ENCODE data around the gene SCN11A. TPM values are rescaled to one million over a fixed set of nuclear protein-coding genes. Genes with fewer than 3 reads are reported as not detected.

SCN11A gene
- total RNA-seq, 1 experiment from 2014 or later = 0.13 TPM

DNA sequence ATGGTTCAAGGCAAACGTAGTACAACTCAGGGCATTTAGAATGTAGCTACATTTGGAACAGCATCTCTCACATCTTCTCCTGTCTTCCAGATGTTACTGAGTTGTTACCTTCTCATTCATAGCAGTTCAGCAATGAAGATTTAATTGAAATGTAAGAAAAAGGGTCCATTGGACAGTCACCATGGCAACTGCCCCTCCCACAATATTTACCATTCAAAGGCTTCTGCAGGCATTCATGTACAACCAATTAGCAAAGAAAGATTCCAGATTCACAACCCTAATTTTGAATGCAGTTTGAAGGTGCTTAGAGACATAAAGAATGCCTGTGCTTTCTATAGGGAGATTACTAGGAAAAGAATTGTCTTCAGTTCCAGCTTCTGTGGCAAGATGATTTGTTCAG, 22.2 kb downstream of the SCN11A start:
- no peak overlapping the region for H3K27ac Mint-ChIP-seq
- CTCF ChIA-PET = interaction anchor here (0.9 to 4.6 kb wide), 2 partner anchors 24 to 29 kb away, joined by 3 to 44 read pairs; no protein-coding TSS in a partner anchor
- no peaks in the 10 kb centered on the region for H3K27me3 Mint-ChIP-seq (ENCODE audit: low read depth)
- POLR2A ChIA-PET = interaction anchor here (0.6 kb wide), 1 partner anchor 27 kb away, joined by 3 read pairs; no protein-coding TSS in a partner anchor
- ATAC-seq = no peak
- no peak overlapping the region for H3K4me3 Mint-ChIP-seq
- no peaks in the 10 kb centered on the region for H3K4me1 Mint-ChIP-seq
- TF ChIP-seq NFATC4 (CRISPR knock-in tag; IDR thresholded peaks at IDR 0.05) (no peak), ELF4 (CRISPR knock-in tag; IDR thresholded peaks at IDR 0.05; ENCODE audit: low read depth) (no peak), ERG (CRISPR knock-in tag; IDR thresholded peaks at IDR 0.05) (no peak), PRDM15 (CRISPR knock-in tag; IDR thresholded peaks at IDR 0.05) (no peak), SOX15 (CRISPR knock-in tag; IDR thresholded peaks at IDR 0.05) (no peak), SMAD4 (CRISPR knock-in tag; IDR thresholded peaks at IDR 0.05) (no peak), FOXJ3 (CRISPR knock-in tag; IDR thresholded peaks at IDR 0.05; ENCODE audit: borderline replicate concordance) (no peak), TP53 (CRISPR knock-in tag; IDR thresholded peaks at IDR 0.05) (no peak), SMAD3 (CRISPR knock-in tag; IDR thresholded peaks at IDR 0.05; ENCODE audit: borderline replicate concordance) (no peak), NFYB (CRISPR knock-in tag; conservative IDR thresholded peaks at IDR 0.05; ENCODE audit: low read depth) (no peak)
- TF ChIP-seq, protein P1, sequence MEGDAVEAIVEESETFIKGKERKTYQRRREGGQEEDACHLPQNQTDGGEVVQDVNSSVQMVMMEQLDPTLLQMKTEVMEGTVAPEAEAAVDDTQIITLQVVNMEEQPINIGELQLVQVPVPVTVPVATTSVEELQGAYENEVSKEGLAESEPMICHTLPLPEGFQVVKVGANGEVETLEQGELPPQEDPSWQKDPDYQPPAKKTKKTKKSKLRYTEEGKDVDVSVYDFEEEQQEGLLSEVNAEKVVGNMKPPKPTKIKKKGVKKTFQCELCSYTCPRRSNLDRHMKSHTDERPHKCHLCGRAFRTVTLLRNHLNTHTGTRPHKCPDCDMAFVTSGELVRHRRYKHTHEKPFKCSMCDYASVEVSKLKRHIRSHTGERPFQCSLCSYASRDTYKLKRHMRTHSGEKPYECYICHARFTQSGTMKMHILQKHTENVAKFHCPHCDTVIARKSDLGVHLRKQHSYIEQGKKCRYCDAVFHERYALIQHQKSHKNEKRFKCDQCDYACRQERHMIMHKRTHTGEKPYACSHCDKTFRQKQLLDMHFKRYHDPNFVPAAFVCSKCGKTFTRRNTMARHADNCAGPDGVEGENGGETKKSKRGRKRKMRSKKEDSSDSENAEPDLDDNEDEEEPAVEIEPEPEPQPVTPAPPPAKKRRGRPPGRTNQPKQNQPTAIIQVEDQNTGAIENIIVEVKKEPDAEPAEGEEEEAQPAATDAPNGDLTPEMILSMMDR (IDR thresholded peaks at IDR 0.05) = no peak
- TF ChIP-seq, protein P2, sequence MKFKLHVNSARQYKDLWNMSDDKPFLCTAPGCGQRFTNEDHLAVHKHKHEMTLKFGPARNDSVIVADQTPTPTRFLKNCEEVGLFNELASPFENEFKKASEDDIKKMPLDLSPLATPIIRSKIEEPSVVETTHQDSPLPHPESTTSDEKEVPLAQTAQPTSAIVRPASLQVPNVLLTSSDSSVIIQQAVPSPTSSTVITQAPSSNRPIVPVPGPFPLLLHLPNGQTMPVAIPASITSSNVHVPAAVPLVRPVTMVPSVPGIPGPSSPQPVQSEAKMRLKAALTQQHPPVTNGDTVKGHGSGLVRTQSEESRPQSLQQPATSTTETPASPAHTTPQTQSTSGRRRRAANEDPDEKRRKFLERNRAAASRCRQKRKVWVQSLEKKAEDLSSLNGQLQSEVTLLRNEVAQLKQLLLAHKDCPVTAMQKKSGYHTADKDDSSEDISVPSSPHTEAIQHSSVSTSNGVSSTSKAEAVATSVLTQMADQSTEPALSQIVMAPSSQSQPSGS (CRISPR knock-in tag; IDR thresholded peaks at IDR 0.05; ENCODE audit: borderline replicate concordance, low read depth) = no peak
- peaks cover 5% of the 10 kb centered on the region for H3K9me3 Mint-ChIP-seq
- DNase-seq (ENCODE audit: low spot score) = no peak
- no peaks in the 10 kb centered on the region for H3K36me3 Mint-ChIP-seq

DNA sequence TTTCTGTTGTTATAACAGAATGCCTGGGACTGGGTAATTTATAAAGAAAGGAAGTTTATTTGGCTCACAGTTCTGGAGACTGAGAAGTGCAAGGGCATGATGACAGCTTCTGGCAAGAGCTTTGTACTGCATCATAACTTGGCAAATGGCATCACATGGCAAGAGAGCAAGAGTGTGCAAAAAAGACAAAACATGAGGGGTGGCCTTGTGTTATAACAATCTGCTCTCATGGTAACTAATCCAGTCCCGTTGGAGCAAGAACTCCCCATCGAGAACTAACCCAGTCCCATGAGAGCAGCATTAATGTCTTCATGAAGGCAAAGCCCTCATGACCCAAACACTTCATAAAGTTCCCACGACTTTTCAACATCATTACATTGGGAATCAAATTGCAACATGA, 23.2 kb downstream of the SCN11A start:
- ATAC-seq (no peak), DNase-seq (ENCODE audit: low spot score) (no peak)
- H3K27ac Mint-ChIP-seq = no peak overlapping the region
- H3K36me3 Mint-ChIP-seq = no peaks in the 10 kb centered on the region
- no peak overlapping the region for H3K4me3 Mint-ChIP-seq
- no peaks in the 10 kb centered on the region for H3K4me1 Mint-ChIP-seq
- ChIA-PET POLR2A (no interaction called here), CTCF (interaction anchor here (4.6 kb wide), 1 partner anchor 28 kb away, joined by 44 read pairs; no protein-coding TSS in a partner anchor)
- TF ChIP-seq, protein P3, sequence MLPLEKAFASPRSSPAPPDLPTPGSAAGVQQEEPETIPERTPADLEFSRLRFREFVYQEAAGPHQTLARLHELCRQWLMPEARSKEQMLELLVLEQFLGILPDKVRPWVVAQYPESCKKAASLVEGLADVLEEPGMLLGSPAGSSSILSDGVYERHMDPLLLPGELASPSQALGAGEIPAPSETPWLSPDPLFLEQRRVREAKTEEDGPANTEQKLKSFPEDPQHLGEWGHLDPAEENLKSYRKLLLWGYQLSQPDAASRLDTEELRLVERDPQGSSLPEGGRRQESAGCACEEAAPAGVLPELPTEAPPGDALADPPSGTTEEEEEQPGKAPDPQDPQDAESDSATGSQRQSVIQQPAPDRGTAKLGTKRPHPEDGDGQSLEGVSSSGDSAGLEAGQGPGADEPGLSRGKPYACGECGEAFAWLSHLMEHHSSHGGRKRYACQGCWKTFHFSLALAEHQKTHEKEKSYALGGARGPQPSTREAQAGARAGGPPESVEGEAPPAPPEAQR (CRISPR knock-in tag; IDR thresholded peaks at IDR 0.05) = no peak
- TF ChIP-seq PRDM15 (CRISPR knock-in tag; IDR thresholded peaks at IDR 0.05) = no peak
- TF ChIP-seq ZNF138 (CRISPR knock-in tag; conservative IDR thresholded peaks at IDR 0.05) = no peak
- no peak for TF ChIP-seq RELA (CRISPR knock-in tag; IDR thresholded peaks at IDR 0.05; ENCODE audit: borderline replicate concordance)
- TF ChIP-seq KAT7 (CRISPR knock-in tag; IDR thresholded peaks at IDR 0.05; ENCODE audit: borderline replicate concordance) = no peak
- TF ChIP-seq FOXK1 (CRISPR knock-in tag; IDR thresholded peaks at IDR 0.05) = no peak
- TF ChIP-seq IRF2 (CRISPR knock-in tag; IDR thresholded peaks at IDR 0.05; ENCODE audit: borderline replicate concordance, low read depth) = no peak
- TF ChIP-seq CREM (CRISPR knock-in tag; IDR thresholded peaks at IDR 0.05) = no peak
- no peak for TF ChIP-seq E2F1 (CRISPR knock-in tag; IDR thresholded peaks at IDR 0.05)
- TF ChIP-seq CREB1 (CRISPR knock-in tag; IDR thresholded peaks at IDR 0.05) = no peak
- TF ChIP-seq SOX15 (CRISPR knock-in tag; IDR thresholded peaks at IDR 0.05) = no peak
- H3K9me3 Mint-ChIP-seq = no peaks in the 10 kb centered on the region
- H3K27me3 Mint-ChIP-seq (ENCODE audit: low read depth) = no peaks in the 10 kb centered on the region

Measured in WTC11 (cell line).